H1 (cell line): ENCODE results near the gene CEP120. TPM values are rescaled to one million over a fixed set of nuclear protein-coding genes. Genes with fewer than 3 reads are reported as not detected.

Experiments used
- CTCF ChIA-PET: fragments of 300-600 bp; sonication (Branson Sonifier 250); formaldehyde crosslinking; loops from one replicate; lab custom pipeline; 2021; ENCODE audit not compliant: partially characterized antibody; lab: Charles Lee
- POLR2A ChIA-PET: fragments of 300-600 bp; sonication (Branson Sonifier 250); formaldehyde crosslinking; loops from one replicate; lab custom pipeline; 2021; ENCODE audit warnings: inconsistent platforms; ENCODE audit not compliant: partially characterized antibody; lab: Charles Lee
- DNase-seq, 2 experiments: peaks; one replicate each; pipeline versions ENCODE4 v3.0.0 to v3.0.0-alpha.2; 2010 to 2022; ENCODE audit warnings: low spot score in 2 of 2, low read depth in 1 of 2, mixed read lengths in 1 of 2
- FAIRE-seq: peaks from 2 replicates; lab custom pipeline; 2011; peaks lifted over from hg19 to GRCh38; lab: Jason Lieb, UNC
- H2AFZ ChIP-seq: 2 replicates; pipeline ENCODE4 v1.8.1; 2012; ENCODE audit warnings: low read length, inconsistent platforms
- H2AK5ac ChIP-seq: 2 replicates; pipeline ENCODE4 v1.6.1; 2013; ENCODE audit warnings: low read depth, low read length
- H2BK120ac ChIP-seq: replicated peaks from 2 replicates; pipeline ENCODE3; 2013; ENCODE audit warnings: low read depth, low read length, inconsistent platforms
- H2BK12ac ChIP-seq: 2 replicates; pipeline ENCODE4 v1.6.1; 2013; ENCODE audit warnings: low read depth, low read length
- H2BK15ac ChIP-seq: 2 replicates; pipeline ENCODE4 v1.6.1; 2013; ENCODE audit warnings: low read length
- H2BK20ac ChIP-seq: 2 replicates; pipeline ENCODE4 v1.6.1; 2013; ENCODE audit warnings: low read length
- H2BK5ac ChIP-seq: 2 replicates; pipeline ENCODE4 v1.6.1; 2013; ENCODE audit warnings: low read depth, low read length
- H3K14ac ChIP-seq: 2 replicates; pipeline ENCODE4 v1.6.1; 2013; ENCODE audit warnings: inconsistent platforms; ENCODE audit not compliant: insufficient read length
- H3K18ac ChIP-seq: 2 replicates; pipeline ENCODE4 v1.6.1; 2013; ENCODE audit warnings: low read length; ENCODE audit errors: extremely low read depth
- H3K23ac ChIP-seq: 2 replicates; pipeline ENCODE4 v1.6.1; 2013; ENCODE audit warnings: inconsistent platforms; ENCODE audit not compliant: insufficient read length
- H3K23me2 ChIP-seq: 2 replicates; pipeline ENCODE4 v1.6.1; 2013; ENCODE audit warnings: low read depth, low read length
- H3K27ac ChIP-seq: 2 replicates; pipeline ENCODE4 v1.6.1; 2011; ENCODE audit warnings: low read depth, low read length, inconsistent platforms
- H3K27me3 ChIP-seq, 4 experiments: replicated peaks in 1 of 4; 1 replicate in 1 of 4; 2 replicates in 3 of 4; pipeline versions ENCODE4 v1.6.1 to v1.8.1; 2011 to 2013; ENCODE audit warnings: low read length in 3 of 4, mild to moderate bottlenecking in 3 of 4, inconsistent platforms in 2 of 4, mixed read lengths in 2 of 4, moderate library complexity in 1 of 4; ENCODE audit not compliant: control insufficient read depth in 3 of 4, insufficient read depth in 3 of 4; ENCODE audit errors: extremely low read depth in 1 of 4
- H3K36me3 ChIP-seq, 4 experiments: 2 replicates each; pipeline versions ENCODE4 v1.6.1 to v1.8.1; 2011 to 2013; ENCODE audit warnings: mild to moderate bottlenecking in 4 of 4, low read length in 3 of 4, moderate library complexity in 2 of 4, control low read depth in 1 of 4, inconsistent platforms in 1 of 4; ENCODE audit not compliant: insufficient read depth in 4 of 4, control insufficient read depth in 2 of 4
- H3K4ac ChIP-seq: replicated peaks from 2 replicates; pipeline ENCODE3; 2013; ENCODE audit warnings: low read length, low read depth, mixed read lengths, inconsistent platforms; ENCODE audit not compliant: insufficient read length
- H3K4me1 ChIP-seq, 4 experiments: replicated peaks in 1 of 4; 1 replicate in 1 of 4; 2 replicates in 3 of 4; pipeline versions ENCODE4 v1.6.1 to v1.8.1; 2011 to 2013; ENCODE audit warnings: low read length in 3 of 4, inconsistent platforms in 2 of 4, mixed read lengths in 1 of 4; ENCODE audit not compliant: insufficient read depth in 4 of 4, control insufficient read depth in 3 of 4
- H3K4me2 ChIP-seq, 2 experiments: 2 replicates each; pipeline versions ENCODE4 v1.6.1 to v1.8.1; 2011 to 2013; ENCODE audit warnings: low read depth in 2 of 2, low read length in 2 of 2, control low read depth in 1 of 2, inconsistent platforms in 1 of 2, mild to moderate bottlenecking in 1 of 2; ENCODE audit not compliant: insufficient read depth in 1 of 2
- H3K4me3 ChIP-seq, 4 experiments: fragments of 200-600, 300-600 bp in 1 of 4; sonication (generic), shearing (Covaris generic), sonication (Bioruptor Twin) in 1 of 4; 2 replicates each; pipeline versions ENCODE4 v1.5.1 to v1.8.1; 2011 to 2016; ENCODE audit warnings: low read length in 4 of 4, low read depth in 3 of 4, control low read depth in 2 of 4, inconsistent platforms in 2 of 4, mild to moderate bottlenecking in 2 of 4, mixed read lengths in 1 of 4, moderate library complexity in 1 of 4; ENCODE audit not compliant: insufficient read depth in 2 of 4; ENCODE audit errors: extremely low read depth in 1 of 4
- H3K56ac ChIP-seq: replicated peaks from 2 replicates; pipeline ENCODE3; 2013; ENCODE audit warnings: low read depth, mild to moderate bottlenecking, mixed read lengths, low read length, inconsistent platforms; ENCODE audit not compliant: insufficient read length
- H3K79me1 ChIP-seq: 2 replicates; pipeline ENCODE4 v1.6.1; 2013; ENCODE audit warnings: low read depth, low read length, control low read depth
- H3K79me2 ChIP-seq, 2 experiments: 2 replicates each; pipeline versions ENCODE4 v1.6.1 to v1.8.1; 2012 to 2013; ENCODE audit warnings: low read length in 2 of 2, mild to moderate bottlenecking in 2 of 2, inconsistent platforms in 1 of 2; ENCODE audit not compliant: insufficient read depth in 2 of 2, control insufficient read depth in 1 of 2
- H3K9ac ChIP-seq, 4 experiments: replicated peaks in 1 of 4; 1 replicate in 1 of 4; 2 replicates in 3 of 4; pipeline versions ENCODE4 v1.6.1 to v1.8.1; 2011 to 2013; ENCODE audit warnings: low read depth in 3 of 4, low read length in 3 of 4, control low read depth in 2 of 4, mild to moderate bottlenecking in 2 of 4, moderate library complexity in 2 of 4, inconsistent platforms in 1 of 4; ENCODE audit errors: extremely low read depth in 1 of 4
- H3K9me3 ChIP-seq, 2 experiments: 2 replicates each; pipeline versions ENCODE4 v1.6.1 to v1.8.1; 2012 to 2013; ENCODE audit warnings: mild to moderate bottlenecking in 2 of 2, moderate library complexity in 2 of 2, control low read depth in 1 of 2, inconsistent platforms in 1 of 2, low read depth in 1 of 2, low read length in 1 of 2, mixed read lengths in 1 of 2; ENCODE audit not compliant: insufficient read depth in 2 of 2
- H4K20me1 ChIP-seq, 2 experiments: replicated peaks in 1 of 2; 2 replicates each; pipeline versions ENCODE3 to v1.8.1; 2011 to 2013; ENCODE audit warnings: inconsistent platforms in 2 of 2, low read length in 2 of 2, mild to moderate bottlenecking in 1 of 2; ENCODE audit not compliant: insufficient read depth in 2 of 2, control insufficient read depth in 1 of 2
- H4K5ac ChIP-seq: 2 replicates; pipeline ENCODE4 v1.6.1; 2013; ENCODE audit warnings: low read length, low read depth, mixed read lengths, inconsistent platforms; ENCODE audit not compliant: insufficient read length
- H4K8ac ChIP-seq: 2 replicates; pipeline ENCODE4 v1.8.0; 2013; ENCODE audit warnings: mild to moderate bottlenecking, moderate library complexity, low read length, inconsistent platforms; ENCODE audit not compliant: insufficient read depth; ENCODE audit errors: extremely low read depth
- H4K91ac ChIP-seq: replicated peaks from 2 replicates; pipeline ENCODE3; 2013; ENCODE audit warnings: low read length, mixed read lengths, inconsistent platforms; ENCODE audit not compliant: insufficient read length
- ASH2L ChIP-seq: fragments of 200-600, 300-600 bp; sonication (generic); IDR thresholded peaks from one replicate; pipeline ENCODE4 v1.7.1; 2017; ENCODE audit warnings: low read length
- BACH1 ChIP-seq: IDR thresholded peaks from 2 replicates; pipeline ENCODE4 v1.6.1; 2012; ENCODE audit warnings: low read length, improper control_type of control experiment
- CHD1 ChIP-seq: IDR thresholded peaks from 2 replicates; pipeline ENCODE4 v1.6.1; 2012; ENCODE audit warnings: low read depth, low read length, improper control_type of control experiment
- CREB1 ChIP-seq: IDR thresholded peaks from 2 replicates; pipeline ENCODE4 v1.6.1; 2012; ENCODE audit warnings: inconsistent platforms
- CTBP2 ChIP-seq: IDR thresholded peaks from 2 replicates; pipeline ENCODE4 v1.7.0; 2011; ENCODE audit warnings: borderline replicate concordance, mild to moderate bottlenecking, moderate library complexity, mixed read lengths, low read length; ENCODE audit not compliant: insufficient read depth, insufficient read length
- E2F6 ChIP-seq: IDR thresholded peaks from 2 replicates; pipeline ENCODE4 v1.6.1; 2012; ENCODE audit warnings: inconsistent platforms
- KDM1A ChIP-seq: fragments of 200-600, 300-600 bp; sonication (generic); IDR thresholded peaks from 2 replicates; pipeline ENCODE4 v1.7.1; 2016; ENCODE audit warnings: mild to moderate bottlenecking, low read length, borderline replicate concordance
- KDM5A ChIP-seq: fragments of 200-600 bp; IDR thresholded peaks from 2 replicates; pipeline ENCODE4 v1.7.1; 2012; ENCODE audit warnings: mild to moderate bottlenecking, low read length, inconsistent platforms, mixed read lengths
- POLR2AphosphoS5 ChIP-seq: IDR thresholded peaks from 2 replicates; pipeline ENCODE4 v1.6.1; 2011; ENCODE audit warnings: low read depth, low read length
- SIN3A ChIP-seq, 2 experiments: IDR thresholded peaks in 1 of 2; conservative IDR thresholded peaks in 1 of 2; 2 replicates each; pipeline ENCODE4 v1.6.1; 2011 to 2012; ENCODE audit warnings: low read length in 2 of 2, improper control_type of control experiment in 1 of 2, low read depth in 1 of 2, mild to moderate bottlenecking in 1 of 2
- SIX5 ChIP-seq: IDR thresholded peaks from 2 replicates; pipeline ENCODE4 v1.6.1; 2011; ENCODE audit warnings: mild to moderate bottlenecking, low read depth, low read length
- TEAD4 ChIP-seq: IDR thresholded peaks from 2 replicates; pipeline ENCODE4 v1.6.1; 2012; ENCODE audit warnings: low read depth, low read length, inconsistent platforms, mixed read lengths
- USF2 ChIP-seq: IDR thresholded peaks from 2 replicates; pipeline ENCODE4 v1.6.1; 2011; ENCODE audit warnings: low read length, improper control_type of control experiment
- WGBS, 2 experiments: shearing (Covaris generic) in 1 of 2; methylation state at CpG; one replicate each; pipeline versions ENCODE4 v1.1.6 to v1.1.7; 2013 to 2015; ENCODE audit warnings: low lambda C conversion rate in 2 of 2, mixed read lengths in 2 of 2, inconsistent platforms in 1 of 2, low coverage in 1 of 2, missing lambda C conversion rate in 1 of 2; ENCODE audit not compliant: insufficient replicate concordance in 2 of 2, insufficient coverage in 1 of 2, insufficient read length in 1 of 2; ENCODE audit errors: extremely low coverage in 1 of 2, missing lambda C conversion rate in 1 of 2; 5-methylcytosine and 5-hydroxymethylcytosine counted together
- polyA plus RNA-seq, 7 experiments: library from polyadenylated mRNA; depleted of rRNA in 3 of 7; stranded (reverse) in 5 of 7; unstranded in 2 of 7; fragments of >200 nt in 5 of 7; fragments of 200-250 nt in 2 of 7; gene quantifications; 1 replicate in 5 of 7; 2 replicates in 1 of 7; 4 replicates in 1 of 7; pipeline versions ENCODE4 v1.2.1 to v1.2.3, GENCODE V29; 2011 to 2013; ENCODE audit warnings: missing spikeins in 2 of 7, mixed read lengths in 2 of 7
- total RNA-seq: library from RNA; stranded (reverse); fragmentation: NEBNext Ultra II Directional; extraction: Animal tissue kit (Norgen Biotek cat#: 25700); gene quantifications from 2 replicates; pipeline ENCODE4 v1.2.1, GENCODE V29; 2021

CEP120 gene
- total and polyA plus RNA-seq, 2 of the 8 experiments (the other 6 are each of a cell fraction or from before 2014, with no cell fraction given): 9.3 to 17.9 TPM

DNA sequence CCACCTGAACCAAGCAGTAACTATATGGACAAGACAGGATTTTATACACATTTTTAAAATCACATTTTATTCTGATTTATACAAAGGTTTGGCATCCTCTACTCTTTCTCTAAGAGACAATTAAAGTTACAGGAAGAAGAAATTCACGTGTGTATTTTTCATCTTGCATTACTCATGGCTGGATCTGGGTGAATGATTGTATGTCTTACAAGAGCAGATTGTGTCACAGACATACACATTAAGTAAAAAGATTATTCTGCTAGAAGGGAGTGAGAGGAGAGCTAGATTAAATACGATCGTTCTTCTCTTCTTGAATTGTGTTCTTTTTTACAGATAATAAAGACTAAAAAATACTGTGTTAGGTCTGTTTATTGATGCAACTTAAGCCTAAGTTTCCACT, 20.8 kb upstream of the CEP120 start:
- Histone ChIP-seq H2BK12ac (no peak overlapping the region), H3K4me2 (no peak overlapping the region), H3K4me3 (no peak overlapping the region), H3K36me3 (no peaks in the 10 kb centered on the region), H4K20me1 (no peaks in the 10 kb centered on the region), H3K9ac (no peak overlapping the region), H3K9me3 (no peaks in the 10 kb centered on the region), H3K79me1 (no peaks in the 10 kb centered on the region), H3K56ac (no peak overlapping the region), H3K23me2 (no peaks in the 10 kb centered on the region), H2AK5ac (no peak overlapping the region), H3K79me2 (no peaks in the 10 kb centered on the region), H3K23ac (no peak overlapping the region), H3K14ac (no peak overlapping the region), H2BK20ac (no peak overlapping the region), H2AFZ (no peak overlapping the region), H3K18ac (no peak overlapping the region), H4K8ac (no peak overlapping the region), H2BK15ac (no peak overlapping the region), H4K91ac (no peak overlapping the region), H3K27me3 (no peaks in the 10 kb centered on the region), H2BK5ac (no peak overlapping the region), H3K4ac (no peak overlapping the region), H3K4me1 (no peaks in the 10 kb centered on the region), H4K5ac (no peak overlapping the region), H3K27ac (no peak overlapping the region), H2BK120ac (no peak overlapping the region)
- WGBS, 2 experiments: 84% methylated on average over 3 of the region's 3 CpGs; no CpG with 5 or more reads in 1 of the 2 experiments
- ChIA-PET CTCF (interaction anchor here (1.3 kb wide), 1 partner anchor 36 kb away, joined by 3 read pairs; no protein-coding TSS in a partner anchor), POLR2A (interaction anchor here (3.6 kb wide), 1 partner anchor 21 kb away, joined by 9 read pairs; the partner anchor contains the start of gene CEP120)
- no peak for DNase-seq
- no peak for TF ChIP-seq CREB1
- TF ChIP-seq SIN3A (conservative IDR thresholded peaks at IDR 0.05 in 1 of 2, IDR thresholded peaks at IDR 0.05 in 1 of 2; ENCODE audit: low read depth in 1 of 2, low read length in 2 of 2): no peak
- TF ChIP-seq BACH1: no peak
- no peak for TF ChIP-seq KDM5A
- TF ChIP-seq USF2: no peak
- TF ChIP-seq SIX5: no peak
- TF ChIP-seq CTBP2: no peak
- TF ChIP-seq E2F6: no peak
- TF ChIP-seq KDM1A: no peak
- TF ChIP-seq POLR2AphosphoS5: no peak
- no peak for TF ChIP-seq CHD1
- no peak for TF ChIP-seq TEAD4
- no peak for TF ChIP-seq ASH2L
- FAIRE-seq: no peak
